Hepatocyte (in vitro differentiated cells): ENCODE results near the gene IL22RA2.

Source experiments
- CTCF ChIP-seq: fragments of 200-600 bp; sonication (generic); IDR thresholded peaks from 2 replicates; pipeline ENCODE4 v1.5.1; 2016; ENCODE audit warnings: antibody characterized with exemption, mild to moderate bottlenecking; ENCODE audit not compliant: poor library complexity
- EZH2 ChIP-seq: fragments of 200-600 bp; sonication (generic); IDR thresholded peaks from 2 replicates; pipeline ENCODE4 v1.6.1; 2016; ENCODE audit warnings: antibody characterized with exemption, mild to moderate bottlenecking, borderline replicate concordance
- EZH2phosphoT487 ChIP-seq: fragments of 200-600 bp; sonication (generic); IDR thresholded peaks from one replicate; pipeline ENCODE4 v1.6.1; 2018; ENCODE audit warnings: antibody characterized with exemption, mild to moderate bottlenecking, low read depth, moderate library complexity; ENCODE audit not compliant: unreplicated experiment, severe bottlenecking

- TF ChIP-seq CTCF (no peak), EZH2 (no peak), EZH2phosphoT487 (no peak)
These were observed 12.7 kb downstream of the IL22RA2 start for GRCh38 chr6:137160763-137161162.
